Activated CD8-positive, alpha-beta T cell treated with anti-CD3 and anti-CD28 coated beads for 36 hours (primary cell): ENCODE measurements around the gene TMX2. TPM values are rescaled to one million over a fixed set of nuclear protein-coding genes. Genes with fewer than 3 reads are reported as not detected.

ENCODE experiments used
- ATAC-seq: fragments of 200-7000 bp; cut with Tn5 transposase; one replicate; pipeline ENCODE4 v1.10.0; 2021; ENCODE audit warnings: mild to moderate bottlenecking, moderate library complexity
- CTCF ChIA-PET: fragments of 350-600 bp; sonication (Branson Sonifier 250); formaldehyde crosslinking; loops from one replicate; lab custom pipeline; 2021; ENCODE audit warnings: antibody characterized with exemption; lab: Charles Lee
- POLR2A ChIA-PET: fragments of 350-600 bp; sonication (Branson Sonifier 250); formaldehyde crosslinking; loops from one replicate; lab custom pipeline; 2021; ENCODE audit warnings: antibody characterized with exemption; lab: Charles Lee
- DNase-seq: peaks from one replicate; pipeline ENCODE4 v3.0.0-alpha.2; 2020
- H3K27ac Mint-ChIP-seq: one replicate; pipeline ENCODE4 v1.8.0; 2021; ENCODE audit warnings: mild to moderate bottlenecking, mixed read lengths
- H3K27me3 Mint-ChIP-seq: one replicate; pipeline ENCODE4 v1.8.0; 2021; ENCODE audit warnings: mixed read lengths
- H3K36me3 Mint-ChIP-seq: one replicate; pipeline ENCODE4 v1.8.0; 2021; ENCODE audit warnings: low read depth, mixed read lengths
- H3K4me1 Mint-ChIP-seq: one replicate; pipeline ENCODE4 v1.8.0; 2021; ENCODE audit warnings: low read depth, mixed read lengths
- H3K4me3 Mint-ChIP-seq: one replicate; pipeline ENCODE4 v1.8.0; 2021; ENCODE audit warnings: mild to moderate bottlenecking, moderate library complexity, mixed read lengths
- H3K9me3 Mint-ChIP-seq: one replicate; pipeline ENCODE4 v1.8.0; 2021; ENCODE audit warnings: mixed read lengths
- CTCF ChIP-seq: fragments of 200-600 bp; IDR thresholded peaks from one replicate; pipeline ENCODE4 v1.8.0; 2022; ENCODE audit warnings: antibody characterized with exemption, mild to moderate bottlenecking
- intact Hi-C: fragments of 100-400 bp; cut with micrococcal nuclease; formaldehyde crosslinking; loops from one replicate; pipeline ENCODE4 v1.10.0; 2022
- total RNA-seq, 2 experiments: library from RNA; stranded (reverse); gene quantifications; one replicate each; pipeline ENCODE4 v1.2.3, GENCODE V29; 2021

The TMX2 gene
- total RNA-seq, 2 experiments from 2014 or later, result 53.1 to 58.6 TPM

- POLR2A ChIA-PET, result no interaction called here
- Mint-ChIP-seq H3K27me3 (no peaks in the 10 kb centered on the region), H3K4me3 (no peak overlapping the region), H3K27ac (no peak overlapping the region), H3K9me3 (no peaks in the 10 kb centered on the region), H3K4me1 (peaks cover 24% of the 10 kb centered on the region), H3K36me3 (no peaks in the 10 kb centered on the region)
- no peak for DNase-seq
- intact Hi-C loops, result no loop called here
- no peak for TF ChIP-seq CTCF
- no peak for ATAC-seq
- CTCF ChIA-PET, result interaction anchor here (1.0 to 8.2 kb wide), 2 partner anchors 12 to 23 kb away, joined by 3 to 43 read pairs; no protein-coding TSS in a partner anchor
Observed at GRCh38 chr11:57777969-57778317, 65.5 kb downstream of the TMX2 start.

- CTCF ChIA-PET, result interaction anchor here (1.0 to 8.2 kb wide), 2 partner anchors 13 to 22 kb away, joined by 3 to 43 read pairs; no protein-coding TSS in a partner anchor
- intact Hi-C loops, result no loop called here
- H3K9me3 Mint-ChIP-seq, result no peaks in the 10 kb centered on the region
Observed at GRCh38 chr11:57778318-57779037, 66.1 kb downstream of the TMX2 start.

GRCh38 chr11:57779276-57779675 is 66.9 kb downstream of the TMX2 start:
- Mint-ChIP-seq H3K36me3 (no peaks in the 10 kb centered on the region), H3K4me1 (peaks cover 24% of the 10 kb centered on the region), H3K4me3 (no peak overlapping the region), H3K9me3 (no peaks in the 10 kb centered on the region), H3K27ac (no peak overlapping the region), H3K27me3 (no peaks in the 10 kb centered on the region)
- ChIA-PET POLR2A (no interaction called here), CTCF (interaction anchor here (1.0 to 8.2 kb wide), 2 partner anchors 11 to 22 kb away, joined by 3 to 43 read pairs; no protein-coding TSS in a partner anchor)
- intact Hi-C loops, result no loop called here
- ATAC-seq (no peak), DNase-seq (no peak)
- no peak for TF ChIP-seq CTCF

More at GRCh38 chr11:57778318-57779037, 66.1 kb downstream of the TMX2 start:
- Mint-ChIP-seq H3K4me3 (no peak overlapping the region), H3K27ac (no peak overlapping the region), H3K4me1 (peaks cover 24% of the 10 kb centered on the region), H3K27me3 (no peaks in the 10 kb centered on the region), H3K36me3 (no peaks in the 10 kb centered on the region)
- TF ChIP-seq CTCF, result no peak
- ATAC-seq (no peak), DNase-seq (no peak)
- POLR2A ChIA-PET, result no interaction called here

GRCh38 chr11:57781529-57781943 is 69.1 kb downstream of the TMX2 start:
- peak; percentile 45 for ATAC-seq
- H3K4me3 Mint-ChIP-seq, result no peak overlapping the region
- ChIA-PET POLR2A (interaction anchor here (0.9 kb wide), 1 partner anchor 38 kb away, joined by 3 read pairs; no protein-coding TSS in a partner anchor), CTCF (interaction anchor here (8.2 kb wide), 1 partner anchor 19 kb away, joined by 43 read pairs; no protein-coding TSS in a partner anchor)
- H3K27ac Mint-ChIP-seq, result no peak overlapping the region
- intact Hi-C loops, result no loop called here
- no peaks in the 10 kb centered on the region for H3K36me3 Mint-ChIP-seq
- peaks cover 24% of the 10 kb centered on the region for H3K4me1 Mint-ChIP-seq
- H3K27me3 Mint-ChIP-seq, result no peaks in the 10 kb centered on the region
- DNase-seq, result peak; percentile 11
- no peaks in the 10 kb centered on the region for H3K9me3 Mint-ChIP-seq
- no peak for TF ChIP-seq CTCF

GRCh38 chr11:57785072-57785471 is 72.7 kb downstream of the TMX2 start:
- CTCF ChIA-PET, result interaction anchor here (1.1 to 1.9 kb wide), 3 partner anchors 16 to 38 kb away, joined by 3 to 11 read pairs (median 3); no protein-coding TSS in a partner anchor
- Mint-ChIP-seq H3K9me3 (no peaks in the 10 kb centered on the region), H3K36me3 (no peaks in the 10 kb centered on the region), H3K27ac (no peak overlapping the region), H3K27me3 (no peaks in the 10 kb centered on the region), H3K4me3 (no peak overlapping the region), H3K4me1 (peaks cover 17% of the 10 kb centered on the region)
- ATAC-seq (no peak), DNase-seq (no peak)
- intact Hi-C loops, result no loop called here
- POLR2A ChIA-PET, result interaction anchor here (0.6 kb wide), 1 partner anchor 1903 kb away, joined by 4 read pairs; no protein-coding TSS in a partner anchor
- TF ChIP-seq CTCF, result no peak
